Right lobe of liver (tissue), 4 donors: Measurements from ENCODE around the gene ABCG5.

Experiments used
- CTCF ChIP-seq, 4 donors: fragments of 200-600 bp in 3 of 4; fragments of 450-650 bp in 1 of 4; IDR thresholded peaks; one replicate each; pipeline versions ENCODE4 v1.5.1 to v1.8.0; 2016 to 2022; ENCODE audit warnings: antibody characterized with exemption in 4 of 4, mild to moderate bottlenecking in 2 of 4
- POLR2A ChIP-seq: fragments of 450-650 bp; IDR thresholded peaks from one replicate; pipeline ENCODE4 v1.6.1; 2017; ENCODE audit warnings: antibody characterized with exemption, mild to moderate bottlenecking
- donor health status: DM: no; HTN: no; CAD: no.
- donor health status: DM: no; HTN: no; CAD: no.
- donor health status: DM: no; HTN: yes; CAD: no.

GRCh38 chr2:43792653-43793052, 46.0 kb downstream of the ABCG5 start:
- TF ChIP-seq CTCF (IDR thresholded peaks at IDR 0.05) (no peak), POLR2A (no peak)
